HG02642 (cell line): ENCODE measurements around the gene AKR1A1.
"Not testable (repeated sequence)": the region's sequence is repeated elsewhere in the genome, so short reads cannot be mapped to it uniquely, and the experiment has no call there.

Experiments
- ATAC-seq: cut with Tn5 transposase; IDR thresholded peaks from one replicate; pipeline ENCODE4 v1.9.1; 2021; ENCODE audit warnings: mild to moderate bottlenecking; ENCODE audit not compliant: unreplicated experiment, poor library complexity

The AKR1A1 gene

GRCh38 chr1:45522324-45523104 is 28.1 kb upstream of the AKR1A1 start:
- no peak for ATAC-seq

GRCh38 chr1:45523516-45523915 is 27.1 kb upstream of the AKR1A1 start:
- not testable (repeated sequence) for ATAC-seq

- ATAC-seq: not testable (repeated sequence)
These were observed 26.7 kb upstream of the AKR1A1 start for GRCh38 chr1:45523975-45524374.

- no peak for ATAC-seq
These were observed 24.4 kb upstream of the AKR1A1 start for GRCh38 chr1:45526135-45526644.

- no peak for ATAC-seq
These were observed 19.9 kb upstream of the AKR1A1 start for GRCh38 chr1:45530632-45531135.

GRCh38 chr1:45531873-45532272 is 18.8 kb upstream of the AKR1A1 start:
- ATAC-seq: no peak

- ATAC-seq: no peak
These were observed 14.4 kb upstream of the AKR1A1 start for GRCh38 chr1:45535988-45536766.

GRCh38 chr1:45536886-45537285 is 13.7 kb upstream of the AKR1A1 start:
- ATAC-seq: no peak

GRCh38 chr1:45541193-45541592 is 9.4 kb upstream of the AKR1A1 start:
- no peak for ATAC-seq

GRCh38 chr1:45542591-45542990 is 8.0 kb upstream of the AKR1A1 start:
- ATAC-seq: no peak

GRCh38 chr1:45543581-45544417 is 6.8 kb upstream of the AKR1A1 start:
- peak; percentile 49 for ATAC-seq

GRCh38 chr1:45544530-45544929 is 6.1 kb upstream of the AKR1A1 start:
- no peak for ATAC-seq

- peak; percentile 65 for ATAC-seq
These were observed 5.6 kb upstream of the AKR1A1 start for GRCh38 chr1:45545019-45545493.

- ATAC-seq: no peak
These were observed 4.9 kb upstream of the AKR1A1 start for GRCh38 chr1:45545553-45546310.

- no peak for ATAC-seq
These were observed 1.1 kb downstream of the AKR1A1 start for GRCh38 chr1:45551684-45552083.

- ATAC-seq: no peak
These were observed 1.7 kb downstream of the AKR1A1 start for GRCh38 chr1:45552331-45552730.

GRCh38 chr1:45554198-45554597 is 3.6 kb downstream of the AKR1A1 start:
- ATAC-seq: no peak

GRCh38 chr1:45557422-45557944 is 6.9 kb downstream of the AKR1A1 start:
- ATAC-seq: no peak

GRCh38 chr1:45563843-45564242 is 13.2 kb downstream of the AKR1A1 start:
- no peak for ATAC-seq
